ENCODE data around the gene SLC16A4. TPM values are rescaled to one million over a fixed set of nuclear protein-coding genes. Genes with fewer than 3 reads are reported as not detected.
"Not testable (repeated sequence)": the region's sequence is repeated elsewhere in the genome, so short reads cannot be mapped to it uniquely, and the experiment has no call there.

Gene SLC16A4
- total RNA-seq (under 1 TPM; 0.23 to 0.70 (median 0.35) TPM), total RNA-seq (0 to 0.96 (median 0.25) reads per million in 29 experiments)
- total RNA-seq (2013) = 0.20 TPM

- Mint-ChIP-seq H3K4me1 (peaks cover 0 to 4% (median 0%) of the 10 kb centered on the region in 3 donors), H3K27me3 (no peaks in the 10 kb centered on the region), H3K36me3 (peaks cover 19% of the 10 kb centered on the region), H3K27ac (no peak within 1 kb of the TSS), H3K4me3 (no peak within 1 kb of the TSS), H3K9me3 (no peaks in the 10 kb centered on the region)
- no peaks in the 10 kb centered on the region for H3K27me3 ChIP-seq (replicated peaks in 1 of 2; ENCODE audit: control insufficient read depth in 2 of 2, extremely low read depth in 1 of 2, insufficient read depth in 2 of 2, low read length in 1 of 2)
- no peaks in the 10 kb centered on the region for H3K4me1 ChIP-seq (ENCODE audit: control insufficient read depth in 1 of 2, extremely low read depth in 1 of 2, insufficient read depth in 2 of 2, low read length in 2 of 2)
- H3K9me3 ChIP-seq = no peaks in the 10 kb centered on the region
- DNase-seq (no peak), ATAC-seq (replicated peaks in 1 of 4) (no peak)
- no peak within 1 kb of the TSS for H3K4me3 ChIP-seq (ENCODE audit: control insufficient read depth in 1 of 2, extremely low read depth in 1 of 2, low read length in 1 of 2)
- POLR2A ChIA-PET = no interaction called here
- WGBS (ENCODE audit: insufficient coverage) = no CpG with 5 or more reads among the region's 8 CpGs
- H3K36me3 ChIP-seq (ENCODE audit: control insufficient read depth in 2 of 2, extremely low read depth in 1 of 2, insufficient read depth in 1 of 2, low read length in 1 of 2) = peaks cover 0 to 9% of the 10 kb centered on the region in 2 donors
- H3K27ac ChIP-seq (ENCODE audit: low read length) = no peak within 1 kb of the TSS
- CTCF ChIA-PET = no interaction called here
These were observed at the start of gene SLC16A4 for GRCh38 chr1:110390692-110391245. Gene SLC16A4, minus strand, starts transcription at chr1:110391026. Its CDS starts 1,703 bp downstream, at chr1:110389323.

- H3K27me3 Mint-ChIP-seq = peaks cover 3 to 17% of the 10 kb centered on the region in 2 donors
- DNase-seq; POLR2A ChIA-PET; H3K27ac Mint-ChIP-seq; H3K9me3 Mint-ChIP-seq; H3K4me1 Mint-ChIP-seq; ATAC-seq (replicated peaks in 1 of 4); CTCF ChIA-PET; H3K4me3 Mint-ChIP-seq; H3K36me3 Mint-ChIP-seq; H3K9me3 ChIP-seq; H3K36me3 ChIP-seq (ENCODE audit: control insufficient read depth in 2 of 2, extremely low read depth in 1 of 2, insufficient read depth in 1 of 2, low read length in 1 of 2); H3K4me1 ChIP-seq (ENCODE audit: control insufficient read depth in 1 of 2, extremely low read depth in 1 of 2, insufficient read depth in 2 of 2, low read length in 2 of 2); H3K27ac ChIP-seq (ENCODE audit: low read length); H3K4me3 ChIP-seq (ENCODE audit: control insufficient read depth in 1 of 2, extremely low read depth in 1 of 2, low read length in 1 of 2): not testable (repeated sequence)
- peaks cover 0 to 17% of the 10 kb centered on the region in 2 experiments for H3K27me3 ChIP-seq (replicated peaks in 1 of 2; ENCODE audit: control insufficient read depth in 2 of 2, extremely low read depth in 1 of 2, insufficient read depth in 2 of 2, low read length in 1 of 2)
- WGBS (ENCODE audit: insufficient coverage) = no CpG with 5 or more reads among the region's 3 CpGs
These were observed 49.0 kb upstream of the SLC16A4 start for GRCh38 chr1:110439873-110440272.

GRCh38 chr1:110438893-110439292, 48.1 kb upstream of the SLC16A4 start:
- CTCF ChIA-PET = no interaction called here
- DNase-seq (no peak), ATAC-seq (replicated peaks in 1 of 4) (no peak)
- H3K27me3 ChIP-seq (replicated peaks in 1 of 2; ENCODE audit: control insufficient read depth in 2 of 2, extremely low read depth in 1 of 2, insufficient read depth in 2 of 2, low read length in 1 of 2) = peaks cover 0 to 25% of the 10 kb centered on the region in 2 experiments
- H3K9me3 ChIP-seq = no peaks in the 10 kb centered on the region
- WGBS (ENCODE audit: insufficient coverage) = 49% methylated on average over 3 of the region's 4 CpGs
- H3K9me3 Mint-ChIP-seq = no peaks in the 10 kb centered on the region
- H3K4me1 Mint-ChIP-seq = no peaks in the 10 kb centered on the region
- H3K27ac Mint-ChIP-seq = no peak overlapping the region
- H3K4me3 Mint-ChIP-seq = no peak overlapping the region
- no peak overlapping the region for H3K4me3 ChIP-seq (ENCODE audit: control insufficient read depth in 1 of 2, extremely low read depth in 1 of 2, low read length in 1 of 2)
- no peaks in the 10 kb centered on the region for H3K36me3 ChIP-seq (ENCODE audit: control insufficient read depth in 2 of 2, extremely low read depth in 1 of 2, insufficient read depth in 1 of 2, low read length in 1 of 2)
- H3K4me1 ChIP-seq (ENCODE audit: control insufficient read depth in 1 of 2, extremely low read depth in 1 of 2, insufficient read depth in 2 of 2, low read length in 2 of 2) = no peaks in the 10 kb centered on the region
- peaks cover 6 to 19% of the 10 kb centered on the region in 2 donors for H3K27me3 Mint-ChIP-seq
- no peaks in the 10 kb centered on the region for H3K36me3 Mint-ChIP-seq
- POLR2A ChIA-PET = no interaction called here
- no peak overlapping the region for H3K27ac ChIP-seq (ENCODE audit: low read length)

- ATAC-seq (replicated peaks in 1 of 4); H3K27ac Mint-ChIP-seq; H3K4me3 Mint-ChIP-seq; H3K4me1 ChIP-seq (ENCODE audit: control insufficient read depth in 1 of 2, extremely low read depth in 1 of 2, insufficient read depth in 2 of 2, low read length in 2 of 2); H3K36me3 ChIP-seq (ENCODE audit: control insufficient read depth in 2 of 2, extremely low read depth in 1 of 2, insufficient read depth in 1 of 2, low read length in 1 of 2); H3K9me3 ChIP-seq; H3K27ac ChIP-seq (ENCODE audit: low read length); H3K36me3 Mint-ChIP-seq; H3K9me3 Mint-ChIP-seq; H3K4me1 Mint-ChIP-seq; DNase-seq; H3K4me3 ChIP-seq (ENCODE audit: control insufficient read depth in 1 of 2, extremely low read depth in 1 of 2, low read length in 1 of 2); POLR2A ChIA-PET: not testable (repeated sequence)
- H3K27me3 ChIP-seq (replicated peaks in 1 of 2; ENCODE audit: control insufficient read depth in 2 of 2, extremely low read depth in 1 of 2, insufficient read depth in 2 of 2, low read length in 1 of 2) = peaks cover 0 to 28% of the 10 kb centered on the region in 2 experiments
- CTCF ChIA-PET = interaction anchor here in 1 of 2 donors (0.9 kb wide), 1 partner anchor 26 kb away, joined by 3 read pairs; no protein-coding TSS in a partner anchor
- H3K27me3 Mint-ChIP-seq = peaks cover 10 to 16% of the 10 kb centered on the region in 2 donors
- 65% methylated on average over 6 of the region's 9 CpGs for WGBS (ENCODE audit: insufficient coverage)
These were observed 46.9 kb upstream of the SLC16A4 start for GRCh38 chr1:110437645-110438299.

- DNase-seq (no peak), ATAC-seq (replicated peaks in 1 of 4) (no peak)
- ChIA-PET POLR2A (no interaction called here), CTCF (interaction anchor here (0.5 to 0.6 kb wide), 2 partner anchors 14 to 229 kb away, joined by 3 to 4 read pairs; no protein-coding TSS in a partner anchor)
- Histone ChIP-seq H3K36me3 (ENCODE audit: control insufficient read depth in 2 of 2, extremely low read depth in 1 of 2, insufficient read depth in 1 of 2, low read length in 1 of 2) (no peaks in the 10 kb centered on the region), H3K9me3 (no peaks in the 10 kb centered on the region), H3K4me1 (ENCODE audit: control insufficient read depth in 1 of 2, extremely low read depth in 1 of 2, insufficient read depth in 2 of 2, low read length in 2 of 2) (no peaks in the 10 kb centered on the region), H3K27me3 (replicated peaks in 1 of 2; ENCODE audit: control insufficient read depth in 2 of 2, extremely low read depth in 1 of 2, insufficient read depth in 2 of 2, low read length in 1 of 2) (peaks cover 0 to 27% of the 10 kb centered on the region in 2 experiments), H3K27ac (ENCODE audit: low read length) (no peak overlapping the region), H3K4me3 (ENCODE audit: control insufficient read depth in 1 of 2, extremely low read depth in 1 of 2, low read length in 1 of 2) (no peak overlapping the region)
- Mint-ChIP-seq H3K36me3 (no peaks in the 10 kb centered on the region), H3K4me3 (no peak overlapping the region), H3K9me3 (no peaks in the 10 kb centered on the region), H3K4me1 (no peaks in the 10 kb centered on the region), H3K27ac (no peak overlapping the region), H3K27me3 (peaks cover 10 to 14% of the 10 kb centered on the region in 2 donors)
- WGBS (ENCODE audit: insufficient coverage) = 78% methylated on average over 6 of the region's 7 CpGs
These were observed 45.8 kb upstream of the SLC16A4 start for GRCh38 chr1:110436635-110437034.

- Histone ChIP-seq H3K9me3 (no peaks in the 10 kb centered on the region), H3K36me3 (ENCODE audit: control insufficient read depth in 2 of 2, extremely low read depth in 1 of 2, insufficient read depth in 1 of 2, low read length in 1 of 2) (no peaks in the 10 kb centered on the region), H3K27ac (ENCODE audit: low read length) (no peak overlapping the region), H3K4me3 (ENCODE audit: control insufficient read depth in 1 of 2, extremely low read depth in 1 of 2, low read length in 1 of 2) (no peak overlapping the region), H3K27me3 (replicated peaks in 1 of 2; ENCODE audit: control insufficient read depth in 2 of 2, extremely low read depth in 1 of 2, insufficient read depth in 2 of 2, low read length in 1 of 2) (peaks cover 0 to 35% of the 10 kb centered on the region in 2 experiments), H3K4me1 (ENCODE audit: control insufficient read depth in 1 of 2, extremely low read depth in 1 of 2, insufficient read depth in 2 of 2, low read length in 2 of 2) (no peaks in the 10 kb centered on the region)
- no peaks in the 10 kb centered on the region for H3K9me3 Mint-ChIP-seq
- H3K36me3 Mint-ChIP-seq = no peaks in the 10 kb centered on the region
- ATAC-seq (replicated peaks in 1 of 4) (no peak), DNase-seq (no peak)
- H3K4me3 Mint-ChIP-seq = no peak overlapping the region
- H3K27me3 Mint-ChIP-seq = peaks cover 15 to 16% of the 10 kb centered on the region in 2 donors
- H3K4me1 Mint-ChIP-seq = no peaks in the 10 kb centered on the region
- no peak overlapping the region for H3K27ac Mint-ChIP-seq
- ChIA-PET POLR2A (no interaction called here), CTCF (no interaction called here)
- WGBS (ENCODE audit: insufficient coverage) = no CpG with 5 or more reads among the region's 3 CpGs
These were observed 44.1 kb upstream of the SLC16A4 start for GRCh38 chr1:110434946-110435345.
